ENCODE results near the gene TAB2. TPM values are rescaled to one million over a fixed set of nuclear protein-coding genes. Genes with fewer than 3 reads are reported as not detected.

The TAB2 gene
- total RNA-seq, 1 experiment from 2014 or later, result 56.2 TPM

GRCh38 chr6:149436647-149437046, 119.1 kb downstream of the TAB2 start:
- no peak overlapping the region for H3K56ac ChIP-seq (ENCODE audit: insufficient read length, low read depth, low read length)
- WGBS (ENCODE audit: extremely low coverage, insufficient read length, low lambda C conversion rate), result no CpG with 5 or more reads among the region's 12 CpGs
- H2BK5ac ChIP-seq (ENCODE audit: insufficient read length, low read length), result no peak overlapping the region
- H3K4me3 Mint-ChIP-seq, result no peak overlapping the region
- no peak overlapping the region for H2AK5ac ChIP-seq (ENCODE audit: insufficient read length, low read length)
- H2BK120ac ChIP-seq (ENCODE audit: low read depth, low read length, poor library complexity, severe bottlenecking), result no peak overlapping the region
- H3K4ac ChIP-seq (ENCODE audit: low read depth, low read length), result no peak overlapping the region
- no peak overlapping the region for H3K4me2 ChIP-seq (ENCODE audit: insufficient read depth, insufficient read length, low read length)
- H3K79me1 ChIP-seq (ENCODE audit: insufficient read depth, low read depth, low read length, poor library complexity, severe bottlenecking), result no peaks in the 10 kb centered on the region
- TF ChIP-seq CTCF (conservative IDR thresholded peaks at IDR 0.05), result no peak
- H3K79me2 ChIP-seq (ENCODE audit: insufficient read depth, low read length), result no peaks in the 10 kb centered on the region
- no peak overlapping the region for H3K23ac ChIP-seq (ENCODE audit: insufficient read length, low read depth, low read length)
- no peaks in the 10 kb centered on the region for H3K9me3 ChIP-seq (ENCODE audit: control insufficient read depth, low read depth, low read length)
- no peak overlapping the region for H4K8ac ChIP-seq (replicated peaks; ENCODE audit: insufficient read length, low read depth, low read length)
- no peaks in the 10 kb centered on the region for H3K36me3 Mint-ChIP-seq (ENCODE audit: insufficient read depth in 1 of 3, low read depth in 3 of 3)
- no peak overlapping the region for H3K9ac ChIP-seq (ENCODE audit: extremely low read depth, insufficient read length, low read length)
- H3K23me2 ChIP-seq (ENCODE audit: insufficient read length, low read depth, low read length, poor library complexity, severe bottlenecking), result no peaks in the 10 kb centered on the region
- no peak overlapping the region for H2BK12ac ChIP-seq (ENCODE audit: insufficient read length, low read depth, low read length)
- no peaks in the 10 kb centered on the region for H3K27me3 ChIP-seq (ENCODE audit: insufficient read depth, low read length)
- no peaks in the 10 kb centered on the region for H3K27me3 Mint-ChIP-seq (ENCODE audit: low read depth)
- H2BK15ac ChIP-seq (ENCODE audit: low read depth, low read length), result no peak overlapping the region
- no peak overlapping the region for H3K27ac ChIP-seq (ENCODE audit: insufficient read length, low read depth, low read length)
- no peaks in the 10 kb centered on the region for H3K4me1 ChIP-seq (ENCODE audit: insufficient read depth, low read length)
- no peak overlapping the region for H3K27ac Mint-ChIP-seq
- H3T11ph ChIP-seq (ENCODE audit: low read length), result no peak overlapping the region
- peaks cover 4 to 17% of the 10 kb centered on the region in 2 experiments; a peak in 3 of 4 replicates for H3K4me1 Mint-ChIP-seq
- no peaks in the 10 kb centered on the region for H3K9me3 Mint-ChIP-seq
- DNase-seq, result no peak
- no peak overlapping the region for H4K5ac ChIP-seq (ENCODE audit: insufficient read length, low read depth, low read length)
- H4K91ac ChIP-seq (ENCODE audit: insufficient read length, low read depth, low read length), result no peak overlapping the region
- H2BK20ac ChIP-seq (ENCODE audit: low read depth, low read length, poor library complexity, severe bottlenecking), result no peak overlapping the region
- H4K20me1 ChIP-seq (ENCODE audit: control insufficient read depth, insufficient read depth, insufficient read length), result no peaks in the 10 kb centered on the region
- no peak overlapping the region for H3K14ac ChIP-seq (ENCODE audit: insufficient read depth, low read length)
- no peak overlapping the region for H2AFZ ChIP-seq (ENCODE audit: low read length)
- H3K18ac ChIP-seq (ENCODE audit: insufficient read length, low read depth, low read length), result no peak overlapping the region
